GM23248 (cell line): ENCODE results near the gene RIC1. TPM values are rescaled to one million over a fixed set of nuclear protein-coding genes. Genes with fewer than 3 reads are reported as not detected.
A peak's percentile ranks its signal among the peaks of the same experiment; 100 is the strongest.

Experiments used
- DNase-seq: peaks from one replicate; pipeline ENCODE4 v3.0.0-alpha.2; 2015
- H2AFZ ChIP-seq: fragments of 200-600 bp; sonication (generic); 2 replicates; pipeline ENCODE4 v1.6.1; 2016; ENCODE audit warnings: antibody characterized with exemption
- H3F3A ChIP-seq: fragments of 200-600 bp; sonication (generic); 2 replicates; pipeline ENCODE4 v1.6.1; 2016; ENCODE audit warnings: mild to moderate bottlenecking, antibody characterized with exemption, mixed run types; ENCODE audit not compliant: insufficient read depth
- H3K27ac ChIP-seq: fragments of 200-600 bp; sonication (generic); 2 replicates; pipeline ENCODE4 v1.5.1; 2016; ENCODE audit warnings: mild to moderate bottlenecking
- H3K27me3 ChIP-seq: fragments of 200-600 bp; sonication (generic); replicated peaks from 2 replicates; pipeline ENCODE4 v1.6.1; 2016; ENCODE audit warnings: mild to moderate bottlenecking; ENCODE audit not compliant: insufficient read depth
- H3K36me3 ChIP-seq: fragments of 200-600 bp; sonication (generic); 2 replicates; pipeline ENCODE4 v1.6.1; 2016; ENCODE audit warnings: low read depth, mild to moderate bottlenecking
- H3K4me1 ChIP-seq: fragments of 200-600 bp; sonication (generic); 2 replicates; pipeline ENCODE4 v1.6.1; 2016; ENCODE audit warnings: mild to moderate bottlenecking; ENCODE audit not compliant: insufficient read depth
- H3K4me2 ChIP-seq: fragments of 200-600 bp; sonication (generic); one replicate; pipeline ENCODE4 v1.6.1; 2016; ENCODE audit warnings: mild to moderate bottlenecking; ENCODE audit not compliant: unreplicated experiment
- H3K4me3 ChIP-seq: fragments of 200-600 bp; sonication (generic); 2 replicates; pipeline ENCODE4 v1.5.1; 2016; ENCODE audit warnings: mild to moderate bottlenecking
- H3K79me2 ChIP-seq: fragments of 200-600 bp; sonication (generic); 2 replicates; pipeline ENCODE4 v1.6.1; 2016; ENCODE audit warnings: mild to moderate bottlenecking; ENCODE audit not compliant: insufficient read depth
- H3K9ac ChIP-seq: fragments of 200-600 bp; sonication (generic); 2 replicates; pipeline ENCODE4 v1.6.1; 2016; ENCODE audit warnings: mild to moderate bottlenecking
- H3K9me2 ChIP-seq: fragments of 200-600 bp; sonication (generic); 2 replicates; pipeline ENCODE4 v1.6.1; 2016; ENCODE audit warnings: mixed run types, mild to moderate bottlenecking, moderate library complexity; ENCODE audit not compliant: insufficient read depth
- H3K9me3 ChIP-seq: fragments of 200-600 bp; sonication (generic); one replicate; pipeline ENCODE4 v1.6.1; 2017; ENCODE audit warnings: low read depth
- H4K20me1 ChIP-seq: fragments of 200-600 bp; sonication (generic); 2 replicates; pipeline ENCODE4 v1.6.0; 2016; ENCODE audit not compliant: insufficient read depth
- EZH2 ChIP-seq: fragments of 200-600 bp; sonication (generic); IDR thresholded peaks from 2 replicates; pipeline ENCODE4 v1.6.1; 2018; ENCODE audit warnings: antibody characterized with exemption, mild to moderate bottlenecking; ENCODE audit not compliant: insufficient read depth, poor library complexity, severe bottlenecking
- EZH2phosphoT487 ChIP-seq: fragments of 200-600 bp; sonication (generic); IDR thresholded peaks from 2 replicates; pipeline ENCODE4 v1.6.1; 2018; ENCODE audit warnings: antibody characterized with exemption, moderate library complexity, mild to moderate bottlenecking, low read depth; ENCODE audit not compliant: insufficient read depth
- WGBS, 2 experiments: methylation state at CpG; one replicate each; pipeline ENCODE4 v1.1.6; 2015 to 2017; ENCODE audit warnings: low lambda C conversion rate in 2 of 2, low coverage in 1 of 2; ENCODE audit errors: missing lambda C conversion rate in 2 of 2; 5-methylcytosine and 5-hydroxymethylcytosine counted together
- in situ Hi-C: fragments of 300-500 bp; cut with MboI; formaldehyde crosslinking; loops from 2 replicates; pipeline ENCODE4 v1.15.0; 2020
- polyA plus RNA-seq: library from polyadenylated mRNA; unstranded; fragments of >200 nt; fragmentation: Nextera tagmentation; extraction: Ambion mirVana; gene quantifications from 2 replicates; pipeline ENCODE4 v1.2.1, GENCODE V29; 2016
- total RNA-seq: library from RNA; depleted of rRNA; stranded (reverse); fragments of >200 nt; shearing (Covaris generic); gene quantifications from 2 replicates; pipeline ENCODE4 v1.2.3, GENCODE V29; 2014

Gene RIC1
- total and polyA plus RNA-seq, 2 experiments from 2014 or later: 13.0 to 48.7 TPM

DNA sequence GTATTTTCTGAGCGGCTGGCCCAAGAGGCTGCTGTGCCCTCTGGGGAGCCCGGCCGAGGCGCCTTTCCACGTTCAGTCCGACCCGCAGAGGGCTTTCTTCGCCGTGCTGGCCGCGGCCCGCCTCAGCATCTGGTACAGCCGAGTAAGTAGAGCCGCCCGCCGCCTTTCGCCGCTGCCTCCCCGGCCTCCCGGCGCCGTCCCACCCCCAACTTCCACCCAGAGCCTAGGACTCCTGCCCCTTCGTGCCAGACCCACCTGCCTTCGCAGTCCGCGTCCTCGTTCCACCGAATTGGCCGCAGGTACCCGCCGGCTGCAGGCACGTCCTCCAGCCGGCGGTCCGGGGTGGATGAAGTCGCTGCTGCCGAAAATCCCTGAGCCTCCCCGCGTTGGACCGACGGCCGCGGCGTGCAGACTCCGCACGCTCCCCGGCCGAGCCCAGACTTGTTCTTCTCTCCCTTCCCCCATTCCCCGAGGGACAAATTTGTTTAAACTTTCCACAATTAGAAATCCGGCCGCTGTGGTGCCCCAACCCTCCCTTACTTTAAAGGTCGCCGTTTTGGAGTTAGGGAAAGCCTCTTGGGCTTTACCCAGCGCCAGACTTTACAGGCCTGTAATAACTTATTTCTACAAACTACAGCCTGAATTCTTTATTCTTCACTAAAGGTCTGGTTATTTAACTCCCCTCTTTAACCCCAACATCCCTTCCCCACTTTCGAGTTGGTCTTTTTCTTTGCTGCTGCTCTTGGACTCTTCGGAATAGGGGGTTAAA lies 589 bp downstream of the RIC1 start:
- H3K36me3 ChIP-seq: no peaks in the 10 kb centered on the region
- no peak for TF ChIP-seq EZH2
- TF ChIP-seq EZH2phosphoT487: no peak
- H3K4me3 ChIP-seq: peak overlapping the region; percentile 92
- peak overlapping the region; percentile 70 for H2AFZ ChIP-seq
- H4K20me1 ChIP-seq: peaks cover 5% of the 10 kb centered on the region
- peak overlapping the region; percentile 81 for H3K27ac ChIP-seq
- no peaks in the 10 kb centered on the region for H3K27me3 ChIP-seq
- peak; percentile 73 for DNase-seq
- in situ Hi-C loops: no loop called here
- no peaks in the 10 kb centered on the region for H3K9me3 ChIP-seq
- H3K4me1 ChIP-seq: peaks cover 43% of the 10 kb centered on the region
- peak overlapping the region; percentile 91 for H3K4me2 ChIP-seq
- H3K9ac ChIP-seq: peak overlapping the region; percentile 87
- H3K9me2 ChIP-seq: no peaks in the 10 kb centered on the region
- 1 to 2% methylated on average over 44 to 54 of the region's 56 CpGs for WGBS, 2 experiments
- peaks cover 84% of the 10 kb centered on the region for H3K79me2 ChIP-seq
- H3F3A ChIP-seq: peaks cover 39% of the 10 kb centered on the region

DNA sequence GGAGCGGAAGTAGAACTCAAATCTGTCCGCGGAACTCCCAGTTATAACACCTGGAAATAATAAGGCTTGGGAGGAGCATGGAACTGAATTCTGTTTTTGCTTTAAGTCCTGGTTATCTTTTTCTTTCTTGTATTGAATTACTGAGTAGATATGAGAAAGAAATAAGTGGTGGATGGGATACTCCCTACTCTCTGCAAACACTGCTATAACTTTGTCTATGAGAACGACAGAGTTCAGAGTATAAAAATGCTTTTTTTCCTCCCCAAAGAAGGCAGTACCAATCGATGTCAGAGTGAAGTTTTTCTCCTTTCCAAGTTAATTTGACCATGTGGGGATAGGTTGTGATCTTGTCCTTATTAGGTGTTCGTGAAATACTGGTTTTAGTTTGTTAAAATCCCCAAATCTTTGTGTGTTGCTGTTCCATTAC lies 1.2 kb downstream of the RIC1 start:
- in situ Hi-C loops: no loop called here
- H3K4me1 ChIP-seq: peaks cover 43% of the 10 kb centered on the region
- H3K9me2 ChIP-seq: no peaks in the 10 kb centered on the region
- H2AFZ ChIP-seq: peak overlapping the region; percentile 70
- peaks cover 84% of the 10 kb centered on the region for H3K79me2 ChIP-seq
- H3K27ac ChIP-seq: peak overlapping the region; percentile 81
- H3K36me3 ChIP-seq: no peaks in the 10 kb centered on the region
- peak overlapping the region; percentile 87 for H3K9ac ChIP-seq
- WGBS, 2 experiments: 1 to 2% methylated on average over 6 of the region's 6 CpGs
- peaks cover 39% of the 10 kb centered on the region for H3F3A ChIP-seq
- TF ChIP-seq EZH2 (no peak), EZH2phosphoT487 (no peak)
- H4K20me1 ChIP-seq: peaks cover 8% of the 10 kb centered on the region
- H3K4me2 ChIP-seq: peak overlapping the region; percentile 91
- no peaks in the 10 kb centered on the region for H3K9me3 ChIP-seq
- peak overlapping the region; percentile 92 for H3K4me3 ChIP-seq
- H3K27me3 ChIP-seq: no peaks in the 10 kb centered on the region
- peak; percentile 69 for DNase-seq

DNA sequence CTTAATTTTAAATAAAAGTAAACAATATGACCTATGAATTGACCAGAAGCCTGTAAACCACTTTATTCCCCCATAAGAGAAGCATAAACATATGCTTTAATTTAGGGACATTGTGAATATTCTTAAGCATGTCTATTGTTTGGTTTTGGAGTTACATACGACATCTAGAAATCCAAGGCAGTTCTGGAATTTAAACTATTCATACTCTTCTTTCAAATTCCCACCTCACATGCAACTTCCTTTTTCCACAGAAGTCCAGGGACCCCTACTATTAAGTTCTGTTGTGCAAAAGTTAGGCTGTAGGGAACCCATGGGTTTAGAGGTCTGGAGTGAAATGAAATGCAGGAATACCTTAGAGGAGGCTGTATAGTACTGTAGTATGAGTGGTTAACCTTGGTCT lies 2.1 kb downstream of the RIC1 start:
- H3K79me2 ChIP-seq: peaks cover 84% of the 10 kb centered on the region
- H3K36me3 ChIP-seq: no peaks in the 10 kb centered on the region
- no peak overlapping the region for H3K27ac ChIP-seq
- peaks cover 8% of the 10 kb centered on the region for H4K20me1 ChIP-seq
- H3K4me1 ChIP-seq: peaks cover 43% of the 10 kb centered on the region
- H3K9ac ChIP-seq: peak overlapping the region; percentile 87
- peak overlapping the region; percentile 91 for H3K4me2 ChIP-seq
- peak overlapping the region; percentile 92 for H3K4me3 ChIP-seq
- peak; percentile 9 for DNase-seq
- no peak for TF ChIP-seq EZH2phosphoT487
- WGBS, 2 experiments: 0 to 5% methylated on average over 1 of the region's 1 CpG
- H2AFZ ChIP-seq: no peak overlapping the region
- peaks cover 39% of the 10 kb centered on the region for H3F3A ChIP-seq
- no peaks in the 10 kb centered on the region for H3K9me2 ChIP-seq
- H3K27me3 ChIP-seq: no peaks in the 10 kb centered on the region
- in situ Hi-C loops: no loop called here
- H3K9me3 ChIP-seq: no peaks in the 10 kb centered on the region

DNA sequence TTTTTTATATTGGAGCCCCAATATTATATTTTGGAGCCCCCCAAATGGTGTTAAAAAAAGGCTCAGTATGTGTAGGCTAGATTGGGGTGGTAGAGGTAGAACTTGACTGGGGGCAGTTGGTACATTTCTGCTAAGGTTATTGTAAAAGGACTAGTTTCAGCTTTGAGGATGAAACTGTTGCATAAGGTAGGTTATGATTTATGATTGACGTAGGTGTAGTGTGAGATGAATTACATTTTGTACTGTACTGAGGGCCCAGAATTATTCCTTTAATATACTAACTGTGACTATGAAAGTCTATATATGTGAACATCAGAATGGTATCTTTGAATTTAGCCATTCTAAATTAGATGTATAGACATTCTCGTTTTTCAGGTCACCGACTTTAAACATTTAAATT lies 3.6 kb downstream of the RIC1 start:
- H3K36me3 ChIP-seq: no peaks in the 10 kb centered on the region
- no peaks in the 10 kb centered on the region for H3K9me2 ChIP-seq
- no peak overlapping the region for H3K27ac ChIP-seq
- in situ Hi-C loops: no loop called here
- H3K9me3 ChIP-seq: no peaks in the 10 kb centered on the region
- H2AFZ ChIP-seq: no peak overlapping the region
- H4K20me1 ChIP-seq: peaks cover 8% of the 10 kb centered on the region
- H3K4me1 ChIP-seq: peaks cover 32% of the 10 kb centered on the region
- WGBS, 2 experiments: 75 to 84% methylated on average over 3 of the region's 3 CpGs
- H3K4me3 ChIP-seq: no peak overlapping the region
- H3K9ac ChIP-seq: no peak overlapping the region
- H3K79me2 ChIP-seq: peaks cover 93% of the 10 kb centered on the region
- peaks cover 29% of the 10 kb centered on the region for H3F3A ChIP-seq
- H3K4me2 ChIP-seq: peak overlapping the region; percentile 91
- no peak for DNase-seq
- TF ChIP-seq EZH2phosphoT487 (no peak), EZH2 (no peak)
- H3K27me3 ChIP-seq: no peaks in the 10 kb centered on the region
